ENCODE measurements around the gene HIRA. TPM values are rescaled to one million over a fixed set of nuclear protein-coding genes. Genes with fewer than 3 reads are reported as not detected.

HIRA gene
- total and polyA plus RNA-seq, 9 donors = 9.6 to 23.4 (median 19.4) TPM

DNA sequence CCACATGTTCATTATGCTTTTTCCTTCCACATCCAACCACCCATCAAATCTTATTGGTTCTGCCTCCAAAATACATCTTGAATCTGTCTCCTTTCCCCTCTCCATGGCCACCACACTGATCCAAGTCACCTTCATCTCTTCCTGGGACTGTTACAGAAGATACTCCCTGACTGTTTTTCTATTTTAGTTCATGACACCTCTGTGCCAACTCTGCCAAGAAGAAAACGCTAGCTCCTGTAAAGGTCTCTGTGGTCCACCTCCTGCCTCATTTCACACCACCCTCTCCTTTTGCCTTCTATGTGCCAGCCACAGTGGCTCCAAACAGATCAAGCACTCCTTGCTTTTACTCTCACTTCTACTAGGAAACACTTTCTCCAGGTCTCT lies 81.1 kb downstream of the HIRA start:
- Histone ChIP-seq H3K27ac (ENCODE audit: low read length) (no peak overlapping the region), H3K4me3 (ENCODE audit: low read length) (no peak overlapping the region), H3K4me1 (ENCODE audit: control insufficient read depth, insufficient read depth, low read length) (no peaks in the 10 kb centered on the region), H3K36me3 (ENCODE audit: control insufficient read depth, insufficient read depth, low read length) (peaks cover 71% of the 10 kb centered on the region), H3K9me3 (replicated peaks; ENCODE audit: control insufficient read depth, low read depth, low read length) (no peaks in the 10 kb centered on the region), H3K27me3 (ENCODE audit: control insufficient read depth, insufficient read depth, low read length) (no peaks in the 10 kb centered on the region)
- no peak for DNase-seq
- WGBS (ENCODE audit: insufficient coverage) = 100% methylated on average over 1 of the region's 1 CpG

DNA sequence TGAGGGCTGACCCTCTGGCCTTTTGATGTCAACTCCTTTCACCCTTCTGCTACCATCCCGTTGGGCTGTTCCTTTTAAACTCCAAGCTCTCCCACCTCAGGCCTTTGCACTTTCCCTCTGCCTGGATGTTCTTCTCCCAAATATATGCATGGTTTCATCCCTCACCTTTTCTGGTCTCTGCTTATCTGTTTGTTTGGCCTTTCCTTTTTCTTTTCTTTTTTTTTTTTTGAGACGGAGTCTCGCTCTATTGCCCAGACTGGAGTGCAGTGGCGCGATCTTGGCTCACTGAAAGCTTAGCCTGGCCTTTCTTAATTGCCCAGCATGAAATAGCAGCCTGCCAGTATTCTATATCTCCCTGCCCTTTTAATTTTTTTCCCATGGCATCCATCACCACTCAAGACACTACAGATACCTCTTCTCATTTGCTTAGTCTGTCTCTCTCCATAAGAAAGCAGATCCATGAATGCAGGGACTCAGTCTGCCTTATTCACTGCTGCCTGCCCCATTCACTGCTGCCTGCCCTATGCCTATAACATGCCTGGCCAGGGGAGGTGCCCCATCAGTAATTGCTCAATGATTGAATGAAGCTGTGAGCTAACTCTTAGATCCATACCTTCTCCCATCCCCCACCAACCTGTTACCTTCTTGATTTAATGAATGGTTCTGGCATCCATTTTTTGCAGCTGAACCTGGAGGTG lies 81.6 kb downstream of the HIRA start:
- DNase-seq = no peak
- H3K27ac ChIP-seq (ENCODE audit: low read length) = no peak overlapping the region
- 91% methylated on average over 5 of the region's 5 CpGs for WGBS (ENCODE audit: insufficient coverage)

DNA sequence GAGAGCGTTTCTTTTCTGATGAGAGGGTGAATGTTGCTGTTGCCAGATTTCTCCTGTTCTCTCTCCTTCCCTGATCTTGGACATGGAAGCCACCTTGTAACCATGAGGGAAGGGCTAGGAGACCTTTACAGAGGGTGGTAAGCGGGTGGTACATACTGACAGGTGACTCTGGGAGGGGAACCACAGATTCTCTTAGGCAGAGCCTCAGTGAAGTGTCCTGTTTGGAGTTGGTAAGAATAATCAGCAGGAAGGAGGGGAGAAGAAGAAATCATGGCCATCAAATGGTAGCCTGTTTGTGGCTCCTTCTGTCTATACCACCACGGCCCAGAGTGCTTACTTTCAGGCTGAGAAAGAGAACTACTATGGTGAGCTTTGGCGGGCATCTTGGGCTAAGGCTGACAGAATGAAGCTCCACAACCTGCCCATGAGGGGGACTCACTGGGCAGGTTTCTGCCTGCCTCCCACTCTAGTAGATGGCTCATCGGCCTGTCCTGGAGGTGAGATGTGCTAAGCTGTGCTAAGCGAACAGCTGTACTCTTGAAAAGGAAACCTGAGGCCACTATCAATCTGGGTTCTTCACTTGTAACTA lies 84.8 kb downstream of the HIRA start:
- no peaks in the 10 kb centered on the region for H3K9me3 ChIP-seq (replicated peaks; ENCODE audit: control insufficient read depth, low read depth, low read length)
- H3K4me3 ChIP-seq (ENCODE audit: low read length) = no peak overlapping the region
- H3K4me1 ChIP-seq (ENCODE audit: control insufficient read depth, insufficient read depth, low read length) = no peaks in the 10 kb centered on the region
- peaks cover 59% of the 10 kb centered on the region for H3K36me3 ChIP-seq (ENCODE audit: control insufficient read depth, insufficient read depth, low read length)
- DNase-seq = no peak
- WGBS (ENCODE audit: insufficient coverage) = 100% methylated on average over 1 of the region's 6 CpGs
- H3K27me3 ChIP-seq (ENCODE audit: control insufficient read depth, insufficient read depth, low read length) = no peaks in the 10 kb centered on the region
- H3K27ac ChIP-seq (ENCODE audit: low read length) = no peak overlapping the region

More for the DNA sequence above, 81.6 kb downstream of the HIRA start:
- H3K4me3 ChIP-seq (ENCODE audit: low read length) = no peak overlapping the region
- H3K4me1 ChIP-seq (ENCODE audit: control insufficient read depth, insufficient read depth, low read length) = no peaks in the 10 kb centered on the region
- no peaks in the 10 kb centered on the region for H3K27me3 ChIP-seq (ENCODE audit: control insufficient read depth, insufficient read depth, low read length)
- H3K36me3 ChIP-seq (ENCODE audit: control insufficient read depth, insufficient read depth, low read length) = peaks cover 70% of the 10 kb centered on the region
- no peaks in the 10 kb centered on the region for H3K9me3 ChIP-seq (replicated peaks; ENCODE audit: control insufficient read depth, low read depth, low read length)

DNA sequence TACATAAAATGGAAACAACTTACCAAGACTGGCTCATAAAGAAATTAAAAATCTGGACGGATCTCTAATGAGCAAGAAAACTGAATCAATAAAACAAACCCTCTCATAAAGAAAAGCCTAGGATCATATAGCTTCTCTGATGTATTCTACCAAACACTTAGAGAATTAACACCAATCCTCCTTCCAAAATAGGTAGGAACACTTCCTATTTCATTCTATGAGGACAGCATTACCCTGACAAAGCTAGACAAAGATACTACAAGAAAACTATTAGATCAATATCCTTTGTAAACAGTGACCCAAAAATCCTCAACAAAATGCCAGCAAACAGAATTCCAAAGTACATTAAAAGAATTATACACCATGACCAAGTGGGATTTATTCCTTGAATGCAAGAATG lies 87.1 kb downstream of the HIRA start:
- H3K27ac ChIP-seq (ENCODE audit: low read length) = no peak overlapping the region
- peaks cover 43% of the 10 kb centered on the region for H3K36me3 ChIP-seq (ENCODE audit: control insufficient read depth, insufficient read depth, low read length)
- no peak overlapping the region for H3K4me3 ChIP-seq (ENCODE audit: low read length)
- WGBS (ENCODE audit: insufficient coverage) = no CpG with 5 or more reads among the region's 1 CpG
- DNase-seq = no peak
- H3K27me3 ChIP-seq (ENCODE audit: control insufficient read depth, insufficient read depth, low read length) = no peaks in the 10 kb centered on the region
- no peaks in the 10 kb centered on the region for H3K4me1 ChIP-seq (ENCODE audit: control insufficient read depth, insufficient read depth, low read length)
- peaks cover 3% of the 10 kb centered on the region for H3K9me3 ChIP-seq (replicated peaks; ENCODE audit: control insufficient read depth, low read depth, low read length)

- no CpG with 5 or more reads among the region's 5 CpGs for WGBS (ENCODE audit: insufficient coverage)
- peaks cover 5% of the 10 kb centered on the region for H3K9me3 ChIP-seq (replicated peaks; ENCODE audit: control insufficient read depth, low read depth, low read length)
- H3K4me3 ChIP-seq (ENCODE audit: low read length) = no peak overlapping the region
- no peak overlapping the region for H3K27ac ChIP-seq (ENCODE audit: low read length)
- H3K27me3 ChIP-seq (ENCODE audit: control insufficient read depth, insufficient read depth, low read length) = no peaks in the 10 kb centered on the region
- no peaks in the 10 kb centered on the region for H3K4me1 ChIP-seq (ENCODE audit: control insufficient read depth, insufficient read depth, low read length)
- H3K36me3 ChIP-seq (ENCODE audit: control insufficient read depth, insufficient read depth, low read length) = peaks cover 41% of the 10 kb centered on the region
- DNase-seq = no peak
These were observed 88.1 kb downstream of the HIRA start for GRCh38 chr22:19343470-19343869.

DNA sequence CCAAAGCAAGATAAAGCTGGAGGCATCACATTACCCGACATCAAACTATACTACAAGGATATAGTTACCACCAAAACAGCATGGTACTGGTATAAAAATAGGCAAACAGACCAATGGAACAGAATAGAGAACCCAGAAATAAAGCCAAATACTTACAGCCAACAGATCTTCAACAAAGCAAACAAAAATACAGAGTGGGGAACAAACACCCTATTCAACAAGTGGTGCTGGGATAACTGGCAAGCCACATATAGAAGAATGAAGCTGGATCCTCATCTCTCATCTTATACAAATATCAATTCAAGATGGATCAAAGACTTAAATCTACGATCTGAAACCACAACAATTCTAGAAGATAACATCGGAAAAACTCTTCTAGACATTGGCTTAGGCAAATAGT lies 90.0 kb downstream of the HIRA start:
- no CpG with 5 or more reads among the region's 3 CpGs for WGBS (ENCODE audit: insufficient coverage)
- no peaks in the 10 kb centered on the region for H3K4me1 ChIP-seq (ENCODE audit: control insufficient read depth, insufficient read depth, low read length)
- H3K27me3 ChIP-seq (ENCODE audit: control insufficient read depth, insufficient read depth, low read length) = no peaks in the 10 kb centered on the region
- peaks cover 17% of the 10 kb centered on the region for H3K9me3 ChIP-seq (replicated peaks; ENCODE audit: control insufficient read depth, low read depth, low read length)
- DNase-seq = no peak
- no peak overlapping the region for H3K27ac ChIP-seq (ENCODE audit: low read length)
- H3K36me3 ChIP-seq (ENCODE audit: control insufficient read depth, insufficient read depth, low read length) = peaks cover 36% of the 10 kb centered on the region
- no peak overlapping the region for H3K4me3 ChIP-seq (ENCODE audit: low read length)

DNA sequence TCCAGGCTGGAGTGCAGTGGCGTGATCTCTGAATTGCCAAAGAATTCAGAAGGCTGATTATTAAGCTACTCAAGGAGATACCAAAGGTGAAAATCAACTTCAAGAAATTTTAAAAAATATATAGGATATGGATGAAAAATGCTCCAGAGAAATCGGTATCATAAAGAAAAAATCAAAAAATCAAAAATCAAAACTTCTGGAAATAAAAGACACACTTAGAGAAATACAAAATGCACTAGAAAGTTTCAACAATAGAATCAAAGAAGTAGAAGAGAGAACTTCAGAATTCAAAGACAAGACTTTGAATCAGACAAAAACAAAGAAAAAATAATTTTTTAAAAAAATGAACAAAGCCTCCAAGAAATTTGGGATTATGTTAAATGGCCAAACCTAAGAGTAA lies 94.4 kb downstream of the HIRA start:
- Histone ChIP-seq H3K27me3 (ENCODE audit: control insufficient read depth, insufficient read depth, low read length) (no peaks in the 10 kb centered on the region), H3K9me3 (replicated peaks; ENCODE audit: control insufficient read depth, low read depth, low read length) (peaks cover 38% of the 10 kb centered on the region), H3K4me3 (ENCODE audit: low read length) (no peak overlapping the region), H3K27ac (ENCODE audit: low read length) (no peak overlapping the region), H3K4me1 (ENCODE audit: control insufficient read depth, insufficient read depth, low read length) (no peaks in the 10 kb centered on the region), H3K36me3 (ENCODE audit: control insufficient read depth, insufficient read depth, low read length) (peaks cover 27% of the 10 kb centered on the region)
- no CpG with 5 or more reads among the region's 2 CpGs for WGBS (ENCODE audit: insufficient coverage)
- no peak for DNase-seq

DNA sequence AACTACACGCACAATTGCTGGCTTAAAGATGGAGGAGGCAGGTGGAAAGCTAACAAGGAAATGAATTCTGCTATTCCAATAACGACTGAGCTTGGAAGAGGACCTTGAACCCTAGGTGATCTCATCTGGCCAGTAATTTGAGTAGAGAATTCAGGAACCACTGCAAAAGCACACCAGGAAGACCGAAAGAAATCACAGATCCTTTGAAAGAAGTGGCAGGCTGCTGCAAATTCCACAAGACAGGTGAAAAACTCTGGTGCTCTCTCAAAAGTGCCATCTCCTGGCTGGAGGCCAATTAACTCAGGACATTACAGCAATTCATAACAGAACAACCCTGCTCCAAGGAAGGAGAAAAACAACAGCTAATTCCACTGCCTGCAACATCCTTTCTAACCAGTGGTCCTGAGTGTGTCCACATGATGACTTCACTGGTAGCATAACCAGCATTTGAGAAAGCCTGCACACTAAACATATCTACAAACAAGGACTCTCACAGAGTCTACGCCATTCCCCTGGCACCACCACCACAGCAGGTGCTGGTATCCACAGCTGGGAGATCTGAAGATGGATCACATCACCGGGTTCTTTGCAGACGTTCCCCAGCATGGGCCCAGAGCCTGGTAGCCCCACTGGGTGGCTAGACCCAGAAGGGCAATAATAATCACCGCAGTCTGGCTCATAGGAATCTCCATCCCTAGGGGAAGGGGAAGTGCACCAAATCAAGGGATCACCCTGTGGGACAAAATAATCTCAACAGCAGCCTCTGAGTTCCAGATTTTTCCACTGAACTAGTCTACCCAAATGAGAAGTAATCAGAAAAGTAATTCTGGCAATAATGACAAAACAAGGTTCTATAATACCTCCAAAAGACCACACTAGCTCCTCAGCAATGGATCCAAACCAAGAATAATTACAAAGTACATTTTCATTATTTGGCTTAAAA lies 95.1 kb downstream of the HIRA start:
- H3K9me3 ChIP-seq (replicated peaks; ENCODE audit: control insufficient read depth, low read depth, low read length) = peaks cover 39% of the 10 kb centered on the region
- peaks cover 32% of the 10 kb centered on the region for H3K36me3 ChIP-seq (ENCODE audit: control insufficient read depth, insufficient read depth, low read length)
- 91% methylated on average over 5 of the region's 7 CpGs for WGBS (ENCODE audit: insufficient coverage)

DNA sequence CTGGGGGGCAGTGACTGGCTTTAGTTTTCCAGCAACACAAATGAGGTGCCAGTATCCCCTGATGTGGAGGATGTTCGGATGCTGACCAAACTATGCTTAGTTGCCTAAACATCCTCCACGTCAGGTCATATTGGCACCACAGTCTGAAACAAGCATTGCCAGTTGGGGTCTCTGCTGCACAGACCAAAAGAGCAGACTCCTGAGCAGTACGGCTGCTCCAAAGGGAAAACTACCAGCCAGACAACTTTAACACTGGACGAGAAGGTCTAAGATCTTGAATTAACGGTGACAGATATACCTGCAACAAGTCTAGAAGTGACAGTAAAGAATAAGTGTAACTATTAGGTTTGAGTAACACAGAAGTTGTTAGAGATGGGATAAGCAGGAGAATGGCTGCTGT lies 99.6 kb downstream of the HIRA start:
- WGBS (ENCODE audit: insufficient coverage) = 81% methylated on average over 2 of the region's 5 CpGs
- H3K4me1 ChIP-seq (ENCODE audit: control insufficient read depth, insufficient read depth, low read length) = no peaks in the 10 kb centered on the region
- no peak for DNase-seq

More for the DNA sequence above, 95.1 kb downstream of the HIRA start:
- Histone ChIP-seq H3K4me1 (ENCODE audit: control insufficient read depth, insufficient read depth, low read length) (no peaks in the 10 kb centered on the region), H3K27me3 (ENCODE audit: control insufficient read depth, insufficient read depth, low read length) (no peaks in the 10 kb centered on the region), H3K4me3 (ENCODE audit: low read length) (no peak overlapping the region), H3K27ac (ENCODE audit: low read length) (no peak overlapping the region)
- no peak for DNase-seq

DNA sequence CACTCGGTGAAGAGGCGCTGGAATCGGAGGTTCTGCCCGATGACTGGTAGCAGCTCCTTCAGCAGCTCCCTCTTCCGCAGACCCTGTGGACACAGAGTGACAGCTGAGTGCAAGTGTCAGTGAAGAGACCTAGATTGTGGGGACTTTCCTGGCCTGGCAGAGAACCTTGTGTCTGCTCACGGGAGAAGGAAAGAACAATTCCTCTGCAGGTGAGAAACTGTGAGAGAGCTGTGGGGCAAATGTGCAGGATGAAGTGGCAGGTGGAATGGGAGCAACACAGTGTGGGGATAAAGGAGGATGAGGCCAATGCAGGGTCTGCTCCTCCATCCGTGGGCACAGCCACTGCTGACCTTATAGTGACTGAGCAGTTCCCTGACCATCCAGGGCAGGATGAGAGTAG lies 100.1 kb downstream of the HIRA start:
- 97% methylated on average over 7 of the region's 7 CpGs for WGBS (ENCODE audit: insufficient coverage)
- H3K4me3 ChIP-seq (ENCODE audit: low read length) = no peak overlapping the region
- no peaks in the 10 kb centered on the region for H3K4me1 ChIP-seq (ENCODE audit: control insufficient read depth, insufficient read depth, low read length)
- H3K27me3 ChIP-seq (ENCODE audit: control insufficient read depth, insufficient read depth, low read length) = no peaks in the 10 kb centered on the region
- H3K9me3 ChIP-seq (replicated peaks; ENCODE audit: control insufficient read depth, low read depth, low read length) = peaks cover 34% of the 10 kb centered on the region
- no peak overlapping the region for H3K27ac ChIP-seq (ENCODE audit: low read length)
- DNase-seq = no peak
- H3K36me3 ChIP-seq (ENCODE audit: control insufficient read depth, insufficient read depth, low read length) = peaks cover 47% of the 10 kb centered on the region

More for the DNA sequence above, 99.6 kb downstream of the HIRA start:
- Histone ChIP-seq H3K4me3 (ENCODE audit: low read length) (no peak overlapping the region), H3K27me3 (ENCODE audit: control insufficient read depth, insufficient read depth, low read length) (no peaks in the 10 kb centered on the region), H3K36me3 (ENCODE audit: control insufficient read depth, insufficient read depth, low read length) (peaks cover 51% of the 10 kb centered on the region), H3K27ac (ENCODE audit: low read length) (no peak overlapping the region), H3K9me3 (replicated peaks; ENCODE audit: control insufficient read depth, low read depth, low read length) (peaks cover 37% of the 10 kb centered on the region)

Data from muscle of leg (tissue), 11 donors.